A549 (cell line): ENCODE data around the gene TMEM91.

Experiments used
- HDAC2 ChIP-seq: fragments of 200-600 bp; sonication (generic); IDR thresholded peaks from 2 replicates; pipeline ENCODE4 v1.6.1; 2016
- ZFP36 ChIP-seq: fragments of 450-650 bp; IDR thresholded peaks from 2 replicates; pipeline ENCODE4 v1.6.1; 2014; ENCODE audit warnings: borderline replicate concordance; ENCODE audit not compliant: partially characterized antibody

DNA sequence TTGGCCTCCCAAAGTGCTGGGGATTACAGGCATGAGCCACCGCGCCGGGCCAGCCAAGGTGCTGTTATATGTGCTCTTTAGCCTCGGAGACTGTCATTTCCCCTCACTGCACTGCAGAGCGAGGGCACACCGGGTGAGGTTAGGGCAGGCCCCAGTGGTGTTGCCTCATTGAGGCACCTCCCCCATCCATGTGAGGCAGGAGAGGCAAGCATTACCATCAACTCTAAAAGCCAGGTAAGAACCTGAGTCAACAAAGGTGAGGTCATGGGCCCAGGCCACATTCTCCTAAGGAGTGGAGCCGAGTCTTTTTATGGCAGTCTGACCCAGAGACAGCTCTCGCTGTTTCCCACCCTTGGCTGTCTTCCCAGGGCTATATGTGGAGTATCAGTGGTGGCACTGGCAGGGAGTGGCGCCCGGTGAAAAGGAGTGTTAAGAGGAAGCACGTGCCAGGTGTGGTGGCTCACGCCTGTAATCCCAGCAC, 39.9 kb downstream of the TMEM91 start:
- TF ChIP-seq ZFP36 = no peak
- no peak for TF ChIP-seq HDAC2
